Endothelial cell of hepatic sinusoid (primary cell): Measurements from ENCODE around the gene CCDC24.

ENCODE experiments used
- in situ Hi-C: cut with HindIII; loops from 2 replicates; pipeline ENCODE4 v1.10.0; 2017; ENCODE audit warnings: low sequenced_read_pairs

CCDC24 gene

DNA sequence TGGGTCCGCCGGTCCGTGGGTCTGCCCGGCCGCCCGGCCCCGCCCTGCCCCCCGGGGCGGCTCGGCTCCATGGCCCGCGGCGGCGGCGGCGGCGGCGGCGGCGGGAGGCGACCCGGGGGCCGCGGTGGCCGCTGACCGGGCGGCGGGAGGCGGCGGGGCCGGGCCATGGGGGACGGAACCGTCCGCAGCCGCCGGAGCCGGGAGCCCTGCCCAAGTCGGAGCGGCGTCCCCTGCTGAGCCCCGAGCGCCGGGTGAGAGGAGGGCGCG, 12.2 kb upstream of the CCDC24 start:
- in situ Hi-C loops: no loop called here

DNA sequence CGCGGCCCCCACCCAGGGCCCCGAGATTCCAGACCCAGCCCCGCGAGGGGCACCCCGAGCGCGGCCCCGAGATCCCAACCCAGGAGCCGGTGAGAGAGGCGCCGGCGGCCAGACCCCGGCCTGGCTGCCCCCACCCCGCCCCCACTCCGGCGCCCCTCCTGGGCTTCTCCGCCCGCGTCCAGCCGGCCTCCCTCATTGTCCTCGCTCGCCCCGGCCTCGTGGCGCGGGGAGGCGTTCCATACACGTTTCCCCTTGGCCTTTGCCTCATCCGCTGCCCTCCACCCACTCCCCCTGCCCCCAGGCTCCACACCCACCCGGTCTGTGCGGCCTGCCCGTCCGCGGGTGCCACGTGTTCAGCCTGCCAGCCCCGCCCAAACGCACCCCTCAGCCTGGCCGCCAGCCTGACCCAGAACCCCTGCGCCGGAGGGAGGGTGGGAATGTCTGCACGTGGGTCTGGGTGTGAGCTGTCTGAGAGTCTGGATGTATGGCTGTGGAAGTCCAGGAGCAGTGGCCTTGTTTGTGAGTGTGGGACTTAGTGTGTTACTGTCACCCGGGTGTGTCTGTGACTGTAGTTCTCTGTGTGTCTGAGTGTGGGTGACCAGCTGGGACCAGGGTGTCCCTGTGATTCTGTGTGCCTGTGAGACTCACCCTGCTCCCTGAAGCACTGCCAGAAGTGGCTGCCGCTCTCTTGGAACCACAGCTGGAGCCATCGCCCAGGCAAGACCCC, 11.7 kb upstream of the CCDC24 start:
- in situ Hi-C loops: no loop called here

DNA sequence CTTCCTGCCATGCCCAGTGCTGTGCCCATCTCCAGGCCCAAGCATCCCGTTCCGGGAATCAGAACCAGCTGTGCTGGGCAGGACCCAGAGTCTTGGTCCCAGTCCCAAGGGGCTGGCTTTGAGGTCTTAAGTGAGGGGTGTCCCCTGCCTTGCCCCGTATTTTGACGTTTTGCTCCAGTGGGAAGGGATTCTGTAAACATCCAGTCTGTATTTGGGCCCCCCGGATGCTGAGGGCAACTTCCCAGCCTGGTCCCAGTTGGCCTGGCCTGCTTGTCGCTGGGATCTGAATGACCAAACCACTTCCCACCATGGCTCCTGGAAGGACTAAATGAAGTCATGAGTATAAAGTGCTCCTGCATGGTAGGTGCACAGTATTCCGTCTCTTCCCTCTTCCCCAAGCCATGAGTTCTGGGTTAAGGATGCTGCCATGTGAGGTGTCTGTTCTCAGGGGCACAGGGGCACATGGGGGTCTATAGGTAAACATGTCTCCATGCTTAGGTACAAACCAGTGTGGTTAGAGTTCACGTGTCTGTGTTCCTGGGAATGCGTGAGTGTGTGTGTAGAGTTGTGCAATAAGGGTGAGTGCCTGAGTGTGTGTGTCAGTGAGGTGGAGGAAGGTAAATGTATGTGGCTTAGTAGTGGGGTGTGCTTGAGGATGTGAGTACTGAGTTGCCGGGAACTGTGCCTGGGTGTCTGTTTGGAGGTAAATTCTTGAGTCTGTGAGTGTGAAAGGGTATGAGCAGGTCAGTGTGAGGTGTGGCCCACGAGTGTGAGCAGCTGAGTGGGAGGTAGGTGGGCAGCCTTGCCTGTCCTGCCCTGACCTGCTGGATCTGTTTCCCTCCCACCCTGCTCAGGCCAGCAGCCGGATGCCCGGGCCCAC, 10.9 kb upstream of the CCDC24 start:
- in situ Hi-C loops: no loop called here

DNA sequence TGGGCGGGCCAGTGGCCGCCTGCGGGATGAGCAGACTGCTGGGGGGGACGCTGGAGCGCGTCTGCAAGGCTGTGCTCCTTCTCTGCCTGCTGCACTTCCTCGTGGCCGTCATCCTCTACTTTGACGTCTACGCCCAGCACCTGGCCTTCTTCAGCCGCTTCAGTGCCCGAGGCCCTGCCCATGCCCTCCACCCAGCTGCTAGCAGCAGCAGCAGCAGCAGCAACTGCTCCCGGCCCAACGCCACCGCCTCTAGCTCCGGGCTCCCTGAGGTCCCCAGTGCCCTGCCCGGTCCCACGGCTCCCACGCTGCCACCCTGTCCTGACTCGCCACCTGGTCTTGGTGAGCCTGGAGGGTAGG, 10.3 kb upstream of the CCDC24 start:
- in situ Hi-C loops: no loop called here

DNA sequence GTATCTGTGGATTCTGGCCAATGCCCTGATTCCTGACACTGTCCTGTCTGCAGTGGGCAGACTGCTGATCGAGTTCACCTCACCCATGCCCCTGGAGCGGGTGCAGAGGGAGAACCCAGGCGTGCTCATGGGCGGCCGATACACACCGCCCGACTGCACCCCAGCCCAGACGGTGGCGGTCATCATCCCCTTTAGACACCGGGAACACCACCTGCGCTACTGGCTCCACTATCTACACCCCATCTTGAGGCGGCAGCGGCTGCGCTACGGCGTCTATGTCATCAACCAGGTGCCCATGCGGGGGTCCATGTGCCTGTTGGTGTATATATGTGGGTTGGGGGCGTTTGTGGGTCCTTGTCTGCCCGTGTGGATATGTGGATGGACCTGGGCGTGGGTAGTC, 9.8 kb upstream of the CCDC24 start:
- in situ Hi-C loops: no loop called here

DNA sequence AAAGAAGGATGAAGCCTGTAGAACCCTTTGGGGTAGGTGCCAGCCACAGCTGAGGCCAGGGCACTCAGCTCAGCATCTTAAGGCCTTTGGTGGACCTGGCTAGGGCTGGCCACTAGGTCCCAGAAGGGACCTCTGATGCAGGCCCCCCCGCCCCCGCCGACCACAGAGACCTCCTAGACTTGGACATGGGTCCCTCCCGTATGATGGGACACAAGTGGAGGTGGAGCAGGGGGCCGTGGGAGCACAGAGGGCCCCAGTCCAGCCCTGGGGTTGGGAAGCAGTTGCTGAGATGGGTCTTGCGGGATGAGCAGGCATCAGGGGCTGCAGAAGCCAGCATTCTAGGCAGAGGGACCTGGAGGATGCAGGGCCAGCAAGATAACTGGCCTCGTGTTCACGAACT, 9.2 kb upstream of the CCDC24 start:
- in situ Hi-C loops: no loop called here

DNA sequence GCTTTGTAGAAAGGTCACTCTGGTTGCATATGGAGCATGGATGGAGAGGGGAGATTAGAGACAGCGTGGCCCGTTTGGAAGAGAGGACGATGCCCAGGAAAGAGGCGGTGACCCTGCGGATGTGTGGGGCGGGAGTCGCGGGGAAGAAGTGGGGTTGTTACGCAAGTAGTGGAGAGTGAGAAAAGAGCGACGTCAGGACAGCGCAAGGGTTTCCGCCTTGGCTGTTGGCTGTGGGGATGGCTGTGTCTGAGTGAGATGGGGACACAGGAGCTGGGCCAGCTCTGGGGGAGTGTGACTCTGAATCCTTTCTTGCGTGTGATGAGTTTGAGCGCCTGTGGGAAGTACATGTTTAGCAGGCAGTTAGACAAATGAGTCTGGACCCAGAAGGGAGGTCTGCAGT, 8.6 kb upstream of the CCDC24 start:
- in situ Hi-C loops: no loop called here

DNA sequence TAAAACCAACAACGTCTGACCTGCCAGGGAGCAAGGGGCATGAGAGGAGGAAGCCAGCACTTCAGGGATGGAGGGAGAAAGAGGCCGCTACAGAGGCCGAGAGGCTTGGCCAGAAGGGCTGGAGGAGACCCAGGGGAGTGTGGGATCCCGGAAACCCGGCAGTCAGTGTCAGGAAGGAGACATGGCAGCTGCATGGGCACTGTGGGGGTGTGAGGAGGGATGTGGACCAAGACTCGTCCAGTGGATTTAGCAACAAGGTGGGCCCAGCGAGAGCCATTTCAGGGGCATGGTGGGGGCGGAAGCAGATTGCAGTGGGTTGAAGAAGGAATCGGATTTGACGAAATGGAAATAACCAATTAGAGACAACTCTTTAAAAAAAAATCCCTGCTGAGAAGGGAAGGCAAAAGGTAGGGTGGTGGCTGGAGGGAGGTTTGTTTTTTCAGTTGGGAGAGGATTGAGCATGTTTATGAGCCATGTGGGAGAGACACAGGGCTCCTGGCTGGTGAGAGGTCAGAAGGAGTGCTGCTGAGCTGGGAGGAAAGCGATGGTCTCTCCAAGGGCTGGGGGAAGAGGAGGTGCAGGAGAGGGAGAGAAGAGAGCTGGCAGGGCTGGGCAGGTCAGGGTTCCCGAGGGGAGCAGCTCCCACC, 8.0 kb upstream of the CCDC24 start:
- in situ Hi-C loops: no loop called here

DNA sequence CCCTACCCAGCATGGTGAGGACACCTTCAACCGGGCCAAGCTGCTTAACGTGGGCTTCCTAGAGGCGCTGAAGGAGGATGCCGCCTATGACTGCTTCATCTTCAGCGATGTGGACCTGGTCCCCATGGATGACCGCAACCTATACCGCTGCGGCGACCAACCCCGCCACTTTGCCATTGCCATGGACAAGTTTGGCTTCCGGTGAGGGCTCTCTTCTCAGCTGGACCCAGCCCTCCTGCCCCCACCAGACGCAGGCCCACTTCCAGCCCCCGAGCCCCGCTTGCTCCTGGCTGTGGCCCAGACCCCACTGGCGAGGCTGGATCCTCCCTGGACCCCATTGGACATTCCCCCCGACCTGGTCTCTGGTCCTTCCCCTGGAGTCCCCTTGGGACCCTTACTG, 6.5 kb upstream of the CCDC24 start:
- in situ Hi-C loops: no loop called here

DNA sequence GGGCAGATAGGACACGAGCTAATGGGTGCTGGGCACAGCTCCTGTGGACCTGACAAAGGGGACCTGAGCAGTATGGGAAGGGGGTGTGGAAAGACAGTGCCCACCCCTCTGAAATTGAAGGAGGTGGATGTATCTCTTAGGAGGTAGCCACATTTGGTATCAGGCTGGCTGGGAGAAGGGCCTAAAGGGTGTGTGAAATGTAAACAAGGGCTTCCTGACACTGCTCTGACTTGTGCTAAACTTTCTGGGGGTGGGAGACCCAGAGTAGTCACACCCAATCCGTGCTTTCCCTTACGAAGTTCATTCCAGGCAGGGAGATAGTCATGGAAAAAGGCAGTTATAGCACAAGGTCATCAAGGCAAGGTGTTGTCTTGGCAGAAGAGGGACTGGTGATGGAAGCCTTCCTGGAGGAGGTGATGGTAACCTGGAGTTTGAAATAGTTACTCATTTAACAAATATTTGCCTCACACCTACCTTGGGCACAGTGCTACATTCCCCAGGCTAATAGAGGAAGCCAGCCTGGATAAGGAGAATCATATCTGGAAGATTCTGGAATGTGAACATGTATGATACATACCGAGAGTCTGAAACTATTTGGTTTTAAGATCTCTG, 5.3 kb upstream of the CCDC24 start:
- in situ Hi-C loops: no loop called here

DNA sequence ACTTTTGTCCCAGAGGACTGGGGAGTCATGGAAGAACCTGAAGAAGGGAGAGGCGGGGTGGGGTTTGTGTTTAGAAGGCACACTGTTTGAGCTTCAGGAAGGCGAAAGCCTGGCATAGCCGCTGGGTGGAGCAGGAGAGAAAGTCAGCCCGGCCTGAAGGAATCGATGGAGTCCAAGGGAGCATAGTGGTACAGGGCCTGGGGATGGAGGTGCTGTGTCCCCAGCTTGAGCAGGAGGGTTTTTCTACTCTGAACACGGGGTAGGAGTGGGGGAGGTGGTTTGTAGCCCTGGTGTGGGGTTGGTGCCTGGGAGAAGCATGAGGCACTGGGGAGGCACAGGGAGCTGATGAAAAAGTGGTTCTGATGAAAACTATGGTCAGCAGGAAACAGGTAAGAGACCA, 4.7 kb upstream of the CCDC24 start:
- in situ Hi-C loops: no loop called here

DNA sequence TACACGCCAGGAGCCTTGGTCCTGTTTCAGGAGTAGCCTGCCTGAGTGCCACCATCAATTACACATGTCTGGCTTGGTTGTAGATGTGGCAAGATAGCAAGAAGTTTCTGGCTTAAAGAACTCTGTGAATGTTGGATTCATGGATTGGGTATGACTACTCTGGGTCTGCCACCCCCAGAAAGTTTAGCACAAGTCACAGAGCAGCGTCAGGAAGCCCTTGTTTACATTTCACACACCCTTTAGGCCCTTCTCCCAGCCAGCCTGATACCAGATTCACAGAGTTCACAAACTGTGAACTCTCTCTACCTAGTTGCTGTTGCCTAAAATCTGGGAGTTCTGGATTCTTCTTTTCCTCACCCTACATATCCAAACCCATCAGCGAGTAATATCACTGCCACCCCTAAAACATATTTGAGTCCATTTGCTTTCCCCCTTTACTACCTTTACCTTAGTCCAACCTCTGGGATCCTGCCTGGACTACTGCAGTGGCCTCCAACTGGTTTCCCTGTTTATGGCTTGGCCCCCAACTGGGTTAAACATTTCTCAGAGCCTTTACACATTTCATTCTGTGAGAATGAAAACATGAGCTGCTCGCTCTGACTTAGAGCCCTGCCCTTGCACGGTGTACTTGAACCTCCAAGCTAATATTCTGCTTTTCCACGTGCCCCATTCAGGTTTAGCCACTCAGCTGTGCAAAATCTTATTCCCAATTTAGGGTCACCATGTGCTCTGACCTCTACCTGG, 4.1 kb upstream of the CCDC24 start:
- in situ Hi-C loops: no loop called here

DNA sequence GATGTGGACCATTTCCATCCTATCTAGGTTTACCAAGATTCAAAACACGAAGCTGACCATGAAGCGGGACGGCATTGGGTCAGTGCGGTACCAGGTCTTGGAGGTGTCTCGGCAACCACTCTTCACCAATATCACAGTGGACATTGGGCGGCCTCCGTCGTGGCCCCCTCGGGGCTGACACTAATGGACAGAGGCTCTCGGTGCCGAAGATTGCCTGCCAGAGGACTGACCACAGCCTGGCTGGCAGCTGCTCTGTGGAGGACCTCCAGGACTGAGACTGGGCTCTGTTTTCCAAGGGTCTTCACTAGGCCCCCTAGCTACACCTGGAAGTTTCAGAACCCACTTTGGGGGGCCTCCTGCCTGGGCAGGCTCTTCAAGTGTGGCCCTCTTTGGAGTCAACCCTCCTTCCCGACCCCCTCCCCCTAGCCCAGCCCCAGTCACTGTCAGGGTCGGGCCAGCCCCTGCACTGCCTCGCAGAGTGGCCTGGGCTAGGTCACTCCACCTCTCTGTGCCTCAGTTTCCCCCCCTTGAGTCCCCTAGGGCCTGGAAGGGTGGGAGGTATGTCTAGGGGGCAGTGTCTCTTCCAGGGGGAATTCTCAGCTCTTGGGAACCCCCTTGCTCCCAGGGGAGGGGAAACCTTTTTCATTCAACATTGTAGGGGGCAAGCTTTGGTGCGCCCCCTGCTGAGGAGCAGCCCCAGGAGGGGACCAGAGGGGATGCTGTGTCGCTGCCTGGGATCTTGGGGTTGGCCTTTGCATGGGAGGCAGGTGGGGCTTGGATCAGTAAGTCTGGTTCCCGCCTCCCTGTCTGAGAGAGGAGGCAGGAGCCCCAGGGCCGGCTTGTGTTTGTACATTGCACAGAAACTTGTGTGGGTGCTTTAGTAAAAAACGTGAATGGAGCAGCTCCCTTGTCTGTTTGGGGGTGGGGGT, 864 bp upstream of the CCDC24 start:
- in situ Hi-C loops: loop anchor here (5.0 kb wide), 2 partner anchors 38 to 82 kb away; no protein-coding TSS in a partner anchor

DNA sequence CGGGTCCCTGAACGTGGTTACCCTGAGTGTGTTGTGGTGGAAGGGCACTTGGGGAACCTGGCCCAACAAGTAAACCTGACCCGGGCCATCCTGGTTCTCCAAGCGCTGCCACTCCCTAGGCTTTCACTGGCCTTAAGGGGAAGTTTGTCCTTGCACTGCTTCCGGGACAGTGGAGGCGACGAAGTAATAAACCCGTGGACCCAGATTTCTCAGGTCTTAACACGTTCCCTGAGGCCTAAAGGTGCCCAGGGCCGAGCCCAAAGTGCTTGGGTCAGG, 261 bp upstream of the CCDC24 start:
- in situ Hi-C loops: loop anchor here (5.0 kb wide), 2 partner anchors 39 to 81 kb away; no protein-coding TSS in a partner anchor

DNA sequence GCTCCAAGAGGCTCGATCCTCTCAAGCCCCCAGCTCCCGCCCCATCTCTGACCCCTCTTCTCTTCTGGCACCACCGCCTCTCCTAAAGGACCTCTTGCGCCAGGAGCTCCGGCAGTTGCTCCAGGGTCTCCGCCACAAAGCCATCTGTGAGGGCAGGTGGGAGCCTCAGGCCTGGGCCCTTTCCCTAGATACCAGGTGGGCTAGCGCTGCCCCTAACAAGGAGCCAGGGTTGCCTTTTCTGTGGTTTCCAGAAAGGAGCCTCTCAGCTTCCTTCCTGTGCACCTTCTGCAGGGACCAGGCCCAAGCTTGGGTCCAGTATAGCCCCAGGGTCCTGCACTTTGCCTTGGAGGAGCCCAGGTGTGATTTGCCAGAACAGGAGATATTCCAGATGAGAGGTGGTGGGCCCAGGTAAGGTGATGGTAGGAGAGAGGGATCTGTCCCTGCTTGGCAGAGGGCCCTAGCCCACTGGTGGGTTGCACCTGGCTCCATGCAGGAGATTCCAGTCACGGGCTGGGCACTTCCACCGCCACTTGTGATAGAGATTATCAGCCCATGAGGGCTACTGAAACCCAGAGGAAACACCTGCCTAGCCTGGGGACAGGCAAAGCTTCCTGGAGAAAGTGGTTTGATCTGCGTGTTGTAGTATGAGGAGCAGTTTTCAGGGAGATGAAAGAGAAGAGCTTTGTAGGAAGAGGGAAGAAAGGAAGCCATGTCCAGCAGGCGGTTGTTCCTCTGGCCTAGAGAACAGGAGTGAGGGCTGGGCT, 1.0 kb downstream of the CCDC24 start:
- in situ Hi-C loops: loop anchor here (5.0 kb wide), 2 partner anchors 40 to 80 kb away; no protein-coding TSS in a partner anchor

DNA sequence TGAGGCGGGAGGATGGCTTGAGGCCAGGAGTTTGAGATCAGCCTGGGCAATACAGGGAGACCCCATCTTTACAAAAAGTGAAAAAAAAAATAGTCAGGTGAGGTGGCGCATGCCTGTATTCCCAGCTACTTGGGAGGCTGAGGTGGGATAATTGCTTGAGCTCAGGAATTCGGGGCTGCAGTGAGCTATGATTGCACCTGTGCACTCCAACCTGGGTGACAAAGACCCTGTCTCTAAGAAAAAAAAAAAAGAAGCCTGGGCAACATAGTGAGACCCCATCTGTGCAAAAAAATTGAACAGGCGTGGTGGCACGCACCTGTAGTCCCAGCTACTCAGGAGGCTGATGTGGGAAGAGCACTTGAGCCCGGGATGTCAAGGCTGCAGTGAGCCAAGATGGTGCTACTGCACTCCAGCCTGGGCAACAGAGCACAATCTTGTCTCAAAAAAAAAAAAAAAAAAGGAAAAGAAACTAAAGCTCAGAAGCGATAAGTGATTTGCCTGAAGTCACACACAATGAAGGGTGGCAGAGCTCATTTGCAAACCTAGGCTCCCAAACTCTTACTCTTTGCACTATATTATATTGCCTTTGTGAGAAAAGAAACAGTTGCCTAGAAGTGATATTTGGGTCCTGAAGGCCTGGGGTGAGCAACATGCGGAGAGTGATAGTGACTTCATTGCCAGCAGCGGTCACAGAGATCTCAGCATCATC, 2.0 kb downstream of the CCDC24 start:
- in situ Hi-C loops: loop anchor here (5.0 kb wide), 2 partner anchors 41 to 79 kb away; no protein-coding TSS in a partner anchor

DNA sequence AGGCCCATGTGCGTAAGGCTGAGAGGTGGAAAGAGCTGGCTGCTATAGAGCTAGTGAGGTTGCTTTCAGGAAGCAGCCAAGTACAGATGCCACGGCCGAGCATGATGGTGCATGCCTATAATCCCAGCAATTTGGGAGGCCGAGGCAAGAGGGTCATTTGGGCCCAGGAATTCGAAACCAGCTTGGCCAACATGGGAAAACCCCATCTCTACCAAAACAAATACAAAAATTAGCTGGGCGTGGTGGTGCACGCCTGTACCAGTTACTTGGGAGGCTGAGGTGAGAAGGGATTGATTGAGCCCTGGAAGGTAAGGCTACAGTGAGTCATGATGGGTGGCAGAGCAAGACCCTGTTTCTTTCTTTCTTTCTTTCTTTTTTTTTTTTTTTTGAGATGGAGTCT, 2.7 kb downstream of the CCDC24 start:
- in situ Hi-C loops: loop anchor here (5.0 kb wide), 2 partner anchors 42 to 78 kb away; no protein-coding TSS in a partner anchor
